ENCODE data around the gene LRRC34.

DNA sequence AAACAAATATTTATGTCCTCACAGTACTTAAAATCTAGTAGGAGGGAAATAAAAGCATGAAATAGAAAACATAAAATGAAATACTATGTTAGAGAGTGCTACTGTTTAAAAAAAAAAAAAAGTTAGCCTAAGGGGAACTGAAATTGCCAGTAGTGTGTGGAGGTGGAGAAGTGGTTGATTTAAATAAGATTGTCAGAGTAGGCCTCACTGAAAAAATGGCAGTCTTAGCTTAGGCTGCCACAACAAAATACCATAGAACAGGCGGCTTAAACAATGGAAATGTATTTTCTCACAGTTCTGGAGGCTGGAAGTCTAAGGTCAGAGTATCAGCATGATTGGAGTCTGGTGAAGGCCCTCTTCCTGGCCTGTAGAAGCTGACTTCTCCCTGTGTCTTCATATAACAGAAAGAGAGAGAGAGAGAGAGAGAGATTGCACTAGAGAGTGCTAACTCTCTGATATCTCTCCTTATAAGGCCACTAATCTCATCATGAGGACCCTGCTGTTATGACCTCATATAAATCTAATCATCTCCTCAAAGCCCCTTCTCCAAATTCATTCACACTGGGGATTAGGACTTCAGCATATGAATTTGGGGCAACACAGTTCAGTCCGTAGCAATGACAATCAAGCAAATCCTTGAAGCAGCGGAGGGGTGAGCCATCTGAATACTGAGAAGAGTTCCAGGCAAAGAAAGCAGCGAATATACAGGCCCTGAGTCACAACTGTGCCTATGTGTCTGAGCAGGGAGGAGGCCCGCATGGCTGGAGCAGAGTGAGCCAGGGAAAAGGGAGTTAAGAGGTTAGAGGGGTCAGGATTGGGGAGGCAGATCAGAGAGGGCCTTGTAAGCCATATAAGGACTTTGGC lies 23.6 kb upstream of the LRRC34 start:
- TF ChIP-seq EGR1 (IDR thresholded peaks at IDR 0.05; ENCODE audit: borderline replicate concordance, low read depth, low read length) (no peak), BACH1 (IDR thresholded peaks at IDR 0.05; ENCODE audit: low read length) (no peak), EZH2 (IDR thresholded peaks at IDR 0.05; ENCODE audit: low read depth, low read length, severe bottlenecking) (no peak), RBBP5 (IDR thresholded peaks at IDR 0.05; ENCODE audit: borderline replicate concordance, low read depth, low read length) (no peak), CHD1 (IDR thresholded peaks at IDR 0.05; ENCODE audit: low read depth, low read length) (no peak), CTCF (IDR thresholded peaks at IDR 0.05; ENCODE audit: control extremely low read depth in 1 of 3, insufficient read depth in 1 of 3, low read depth in 1 of 3, low read length in 3 of 3) (no peak), ASH2L (IDR thresholded peaks at IDR 0.05; ENCODE audit: low read length) (no peak), ATF3 (IDR thresholded peaks at IDR 0.05; ENCODE audit: insufficient read depth, low read depth, low read length) (no peak), BRCA1 (IDR thresholded peaks at IDR 0.05; ENCODE audit: low read depth, low read length) (no peak), RAD21 (IDR thresholded peaks at IDR 0.05 in 1 of 2, conservative IDR thresholded peaks at IDR 0.05 in 1 of 2; ENCODE audit: low read depth in 2 of 2, low read length in 2 of 2) (no peak), POLR2A (IDR thresholded peaks at IDR 0.05; ENCODE audit: control extremely low read depth in 1 of 2, low read depth in 2 of 2, low read length in 2 of 2) (no peak), KDM5A (IDR thresholded peaks at IDR 0.05; ENCODE audit: low read length) (no peak)

All from H1 (cell line).